GM12878 (cell line): ENCODE results near the gene SMARCB1. TPM values are rescaled to one million over a fixed set of nuclear protein-coding genes. Genes with fewer than 3 reads are reported as not detected.

Experiments used
- ATAC-seq: fragments of 200-7000 bp; cut with Tn5 transposase; 3 replicates; pipeline ENCODE4 v1.9.1; 2020; ENCODE audit warnings: mild to moderate bottlenecking, moderate library complexity
- BruUV-seq: library from RNA; stranded (reverse); fragments of 400-500 nt; replicated peaks from 2 replicates; lab custom pipeline; 2021; lab: Mats Ljungman, UMichigan
- CTCF ChIA-PET: fragments of 300-600 bp; sonication (Branson Sonifier 250); formaldehyde crosslinking; extraction: SDS; loops from one replicate; lab custom pipeline; 2021; ENCODE audit warnings: inconsistent platforms; lab: Yijun Ruan, JAX
- POLR2A ChIA-PET: fragments of 350-600 bp; formaldehyde crosslinking; extraction: SDS; loops from one replicate; lab custom pipeline; 2021; ENCODE audit warnings: inconsistent platforms; lab: Charles Lee
- RAD21 ChIA-PET: fragments of 300-600 bp; sonication (Branson Sonifier 250); formaldehyde crosslinking; loops from one replicate; lab custom pipeline; 2023; ENCODE audit warnings: antibody characterized with exemption; ENCODE audit not compliant: unreplicated experiment; lab: Charles Lee
- SMC1A ChIA-PET: fragments of 300-600 bp; sonication (Branson Sonifier 250); formaldehyde crosslinking; loops from one replicate; lab custom pipeline; 2023; ENCODE audit not compliant: unreplicated experiment, uncharacterized antibody; lab: Charles Lee
- DNase-seq: peaks from one replicate; pipeline ENCODE4 v3.0.0-alpha.2; 2011; ENCODE audit warnings: low read depth, low spot score
- FAIRE-seq: peaks from 3 replicates; lab custom pipeline; 2011; peaks lifted over from hg19 to GRCh38; lab: Jason Lieb, UNC
- H2AFZ ChIP-seq: 2 replicates; pipeline ENCODE4 v1.6.0; 2011; ENCODE audit warnings: low read depth, low read length, control low read depth; ENCODE audit not compliant: control insufficient read depth
- H3K27ac ChIP-seq: 2 replicates; pipeline ENCODE4 v1.5.1; 2011; ENCODE audit warnings: control low read depth; ENCODE audit not compliant: control insufficient read depth, insufficient read depth
- H3K27me3 ChIP-seq, 2 experiments: replicated peaks in 1 of 2; 2 replicates each; pipeline versions ENCODE4 v1.6.0 to v1.6.1; 2011; ENCODE audit warnings: low read length in 1 of 2; ENCODE audit not compliant: control insufficient read depth in 2 of 2, insufficient read depth in 2 of 2
- H3K36me3 ChIP-seq, 2 experiments: 2 replicates each; pipeline ENCODE4 v1.5.1; 2011; ENCODE audit warnings: low read length in 1 of 2; ENCODE audit not compliant: control insufficient read depth in 2 of 2, insufficient read depth in 2 of 2
- H3K4me1 ChIP-seq: 2 replicates; pipeline ENCODE4 v1.6.1; 2011; ENCODE audit warnings: mild to moderate bottlenecking, low read length, moderate library complexity, mixed read lengths; ENCODE audit not compliant: control insufficient read depth, insufficient read depth
- H3K4me2 ChIP-seq: 2 replicates; pipeline ENCODE4 v1.6.0; 2011; ENCODE audit warnings: control low read depth; ENCODE audit not compliant: control insufficient read depth, insufficient read depth
- H3K4me3 ChIP-seq: fragments of 200-600 bp; sonication (generic); 2 replicates; pipeline ENCODE4 v1.5.1; 2016
- H3K79me2 ChIP-seq: 2 replicates; pipeline ENCODE4 v1.6.0; 2011; ENCODE audit warnings: low read length; ENCODE audit not compliant: control insufficient read depth, insufficient read depth
- H3K9ac ChIP-seq: 2 replicates; pipeline ENCODE4 v1.8.0; 2011; ENCODE audit warnings: low read length, control low read depth, mixed read lengths; ENCODE audit not compliant: control insufficient read depth, insufficient read depth
- H3K9me3 ChIP-seq: replicated peaks from 3 replicates; pipeline ENCODE4 v1.5.1; 2011; ENCODE audit warnings: mild to moderate bottlenecking, low read length; ENCODE audit not compliant: control insufficient read depth, insufficient read depth
- H4K20me1 ChIP-seq: 2 replicates; pipeline ENCODE4 v1.6.0; 2011; ENCODE audit not compliant: control insufficient read depth, insufficient read depth
- HCFC1 ChIP-seq: fragments of 150-350 bp; IDR thresholded peaks from 2 replicates; pipeline ENCODE4 v1.6.1; 2014; ENCODE audit warnings: low read length
- KDM1A ChIP-seq: fragments of 200-600 bp; sonication (generic); IDR thresholded peaks from 2 replicates; pipeline ENCODE4 v1.6.1; 2016; ENCODE audit warnings: borderline replicate concordance
- SIN3A ChIP-seq: IDR thresholded peaks from 2 replicates; pipeline ENCODE4 v1.6.1; 2012; ENCODE audit warnings: low read depth, low read length, improper control_type of control experiment
- WGBS: methylation state at CpG from one replicate; pipeline ENCODE4 v1.1.6; 2016; ENCODE audit warnings: low lambda C conversion rate; ENCODE audit not compliant: insufficient replicate concordance, insufficient coverage; ENCODE audit errors: missing lambda C conversion rate; 5-methylcytosine and 5-hydroxymethylcytosine counted together
- in situ Hi-C: fragments of 300-500 bp; cut with MboI; formaldehyde crosslinking; loops from 9 replicates; pipeline ENCODE4 v1.14.3; 2018; ENCODE audit warnings: mixed read lengths
- intact Hi-C: fragments of 100-400 bp; cut with micrococcal nuclease; formaldehyde crosslinking; loops from one replicate; pipeline ENCODE4 v1.14.2; 2022; ENCODE audit not compliant: unreplicated experiment
- polyA plus RNA-seq, 11 experiments: library from polyadenylated mRNA; depleted of rRNA in 4 of 11; unstranded in 6 of 11; stranded (reverse) in 5 of 11; fragments of >200 nt; fragmentation: Nextera tagmentation in 4 of 11; fragmentation: Illumina TruSeq in 1 of 11; extraction: Ambion mirVana in 4 of 11; extraction: Trizol in 1 of 11; gene quantifications; 1 replicate in 1 of 11; 2 replicates in 10 of 11; pipeline versions ENCODE4 v1.2.1 to v1.2.3, GENCODE V29; 2011 to 2016; ENCODE audit warnings: inconsistent platforms in 2 of 11, missing spikeins in 2 of 11, low read depth in 1 of 11
- total RNA-seq, 4 experiments: library from RNA; depleted of rRNA in 3 of 4; stranded (reverse); fragments of >200 nt in 3 of 4; fragmentation: Illumina TruSeq in 1 of 4; extraction: Trizol in 1 of 4; gene quantifications; 2 replicates each; pipeline versions ENCODE4 v1.2.1 to v1.2.3, GENCODE V29; 2013 to 2021
- TF ChIP-seq, protein P1 (sequence below): fragments of 450-650 bp; IDR thresholded peaks from 2 replicates; pipeline ENCODE4 v1.6.1; 2017; ENCODE audit warnings: mild to moderate bottlenecking, moderate library complexity
- TF ChIP-seq, protein P2 (sequence below): IDR thresholded peaks from 2 replicates; pipeline ENCODE4 v1.6.1; 2011; ENCODE audit warnings: borderline replicate concordance, low read depth, mild to moderate bottlenecking, moderate library complexity, mixed read lengths, low read length; ENCODE audit not compliant: insufficient read depth; ENCODE audit errors: extremely low read length
- TF ChIP-seq, protein P3 (sequence below): IDR thresholded peaks from 2 replicates; pipeline ENCODE4 v1.6.1; 2011; ENCODE audit warnings: low read depth, mild to moderate bottlenecking, low read length, moderate library complexity, borderline replicate concordance; ENCODE audit errors: extremely low read depth

SMARCB1 gene
- total and polyA plus RNA-seq, 10 of the 15 experiments (the other 5 are each of a cell fraction or from before 2014, with no cell fraction given): 9.1 to 215 (median 183) TPM

DNA sequence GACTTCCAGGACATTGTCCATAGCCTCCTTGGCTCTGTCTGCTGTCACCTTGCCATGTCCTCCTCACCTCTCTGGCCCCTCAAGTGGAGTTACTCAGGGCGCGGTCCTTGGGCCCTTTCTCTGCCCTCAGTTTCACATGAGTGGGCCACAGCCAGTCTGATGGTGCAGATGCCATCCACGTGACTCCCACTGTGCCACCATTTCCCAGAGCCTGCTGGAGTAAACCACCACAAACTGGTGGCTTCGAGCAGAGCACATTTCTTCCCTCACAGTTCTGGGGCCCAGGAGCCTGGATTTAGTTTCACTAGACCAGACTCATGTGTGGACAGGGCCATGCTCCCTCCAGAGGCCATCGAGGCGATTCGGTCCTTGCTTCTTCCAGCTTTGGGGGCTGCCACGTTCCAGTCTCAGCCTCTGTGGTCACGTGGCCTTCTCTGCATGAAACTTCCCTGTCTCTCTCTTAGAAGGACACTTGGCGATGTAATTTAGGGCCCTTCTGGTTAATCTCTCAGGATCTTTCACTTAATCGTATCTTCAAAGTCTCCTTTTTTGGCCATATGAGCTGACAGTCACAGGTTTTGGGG lies 14.6 kb downstream of the SMARCB1 start (continued):
- TF ChIP-seq, protein P1, sequence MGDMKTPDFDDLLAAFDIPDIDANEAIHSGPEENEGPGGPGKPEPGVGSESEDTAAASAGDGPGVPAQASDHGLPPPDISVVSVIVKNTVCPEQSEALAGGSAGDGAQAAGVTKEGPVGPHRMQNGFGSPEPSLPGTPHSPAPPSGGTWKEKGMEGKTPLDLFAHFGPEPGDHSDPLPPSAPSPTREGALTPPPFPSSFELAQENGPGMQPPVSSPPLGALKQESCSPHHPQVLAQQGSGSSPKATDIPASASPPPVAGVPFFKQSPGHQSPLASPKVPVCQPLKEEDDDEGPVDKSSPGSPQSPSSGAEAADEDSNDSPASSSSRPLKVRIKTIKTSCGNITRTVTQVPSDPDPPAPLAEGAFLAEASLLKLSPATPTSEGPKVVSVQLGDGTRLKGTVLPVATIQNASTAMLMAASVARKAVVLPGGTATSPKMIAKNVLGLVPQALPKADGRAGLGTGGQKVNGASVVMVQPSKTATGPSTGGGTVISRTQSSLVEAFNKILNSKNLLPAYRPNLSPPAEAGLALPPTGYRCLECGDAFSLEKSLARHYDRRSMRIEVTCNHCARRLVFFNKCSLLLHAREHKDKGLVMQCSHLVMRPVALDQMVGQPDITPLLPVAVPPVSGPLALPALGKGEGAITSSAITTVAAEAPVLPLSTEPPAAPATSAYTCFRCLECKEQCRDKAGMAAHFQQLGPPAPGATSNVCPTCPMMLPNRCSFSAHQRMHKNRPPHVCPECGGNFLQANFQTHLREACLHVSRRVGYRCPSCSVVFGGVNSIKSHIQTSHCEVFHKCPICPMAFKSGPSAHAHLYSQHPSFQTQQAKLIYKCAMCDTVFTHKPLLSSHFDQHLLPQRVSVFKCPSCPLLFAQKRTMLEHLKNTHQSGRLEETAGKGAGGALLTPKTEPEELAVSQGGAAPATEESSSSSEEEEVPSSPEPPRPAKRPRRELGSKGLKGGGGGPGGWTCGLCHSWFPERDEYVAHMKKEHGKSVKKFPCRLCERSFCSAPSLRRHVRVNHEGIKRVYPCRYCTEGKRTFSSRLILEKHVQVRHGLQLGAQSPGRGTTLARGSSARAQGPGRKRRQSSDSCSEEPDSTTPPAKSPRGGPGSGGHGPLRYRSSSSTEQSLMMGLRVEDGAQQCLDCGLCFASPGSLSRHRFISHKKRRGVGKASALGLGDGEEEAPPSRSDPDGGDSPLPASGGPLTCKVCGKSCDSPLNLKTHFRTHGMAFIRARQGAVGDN: peak; percentile 96
- TF ChIP-seq, protein P2, sequence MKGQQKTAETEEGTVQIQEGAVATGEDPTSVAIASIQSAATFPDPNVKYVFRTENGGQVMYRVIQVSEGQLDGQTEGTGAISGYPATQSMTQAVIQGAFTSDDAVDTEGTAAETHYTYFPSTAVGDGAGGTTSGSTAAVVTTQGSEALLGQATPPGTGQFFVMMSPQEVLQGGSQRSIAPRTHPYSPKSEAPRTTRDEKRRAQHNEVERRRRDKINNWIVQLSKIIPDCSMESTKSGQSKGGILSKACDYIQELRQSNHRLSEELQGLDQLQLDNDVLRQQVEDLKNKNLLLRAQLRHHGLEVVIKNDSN: peak; percentile 74
- no peak for TF ChIP-seq SIN3A
- no peak for TF ChIP-seq KDM1A
- no peak for TF ChIP-seq HCFC1

DNA sequence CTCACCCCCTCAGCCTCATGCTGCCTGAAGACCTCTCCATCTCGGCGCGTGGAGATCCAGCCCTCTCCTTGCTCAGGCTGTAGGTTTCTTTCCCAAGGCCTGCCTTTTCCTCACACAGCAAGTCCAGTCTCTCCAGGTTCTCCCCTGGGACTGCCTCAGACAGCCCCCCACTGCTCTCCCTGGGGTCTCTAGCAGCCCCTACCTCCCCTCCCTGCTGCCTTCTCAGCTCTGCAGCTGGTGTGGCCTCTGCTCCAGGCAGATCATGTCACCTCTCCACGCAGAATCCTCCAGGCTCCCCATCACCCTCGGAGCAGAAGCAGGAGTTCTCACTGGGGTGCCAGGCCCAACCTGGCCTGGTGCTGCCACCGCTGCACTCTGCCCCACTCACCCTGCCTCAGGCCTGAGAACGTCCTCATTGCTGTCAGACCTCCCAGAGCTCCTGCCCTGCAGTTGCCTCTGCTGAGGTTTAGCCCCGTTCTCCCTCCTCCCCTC lies 15.2 kb downstream of the SMARCB1 start:
- 89% methylated on average over 8 of the region's 8 CpGs for WGBS

More for the DNA sequence above, 15.2 kb downstream of the SMARCB1 start:
- H4K20me1 ChIP-seq: no peaks in the 10 kb centered on the region
- no TSS peak for BruUV-seq
- POLR2A ChIA-PET: interaction anchor here (0.6 to 2.7 kb wide), 3 partner anchors 10 to 43 kb away, joined by 3 to 12 read pairs (median 4); no protein-coding TSS in a partner anchor
- intact Hi-C loops (loop anchor here (2.0 kb wide), 1 partner anchor 37 kb away; the partner anchor contains the start of gene DERL3), in situ Hi-C loops (no loop called here)
- no peak overlapping the region for H2AFZ ChIP-seq
- H3K4me3 ChIP-seq: no peak overlapping the region
- no peak overlapping the region for H3K9ac ChIP-seq
- TF ChIP-seq, protein P3, sequence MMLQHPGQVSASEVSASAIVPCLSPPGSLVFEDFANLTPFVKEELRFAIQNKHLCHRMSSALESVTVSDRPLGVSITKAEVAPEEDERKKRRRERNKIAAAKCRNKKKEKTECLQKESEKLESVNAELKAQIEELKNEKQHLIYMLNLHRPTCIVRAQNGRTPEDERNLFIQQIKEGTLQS: no peak
- no peak for TF ChIP-seq KDM1A
- no peak for ATAC-seq
- H3K27ac ChIP-seq: peak overlapping the region; percentile 89
- peaks cover 18 to 28% of the 10 kb centered on the region in 2 experiments for H3K36me3 ChIP-seq
- DNase-seq: no peak
- peak overlapping the region; percentile 100; the same call in 1 of the 2 replicates for H3K4me2 ChIP-seq
- no peak for FAIRE-seq
- SMC1A ChIA-PET: interaction anchor here (1.2 to 1.7 kb wide), 3 partner anchors 13 to 27 kb away, joined by 3 to 5 read pairs (median 3); partner anchors contain the start of gene SMARCB1
- no peaks in the 10 kb centered on the region for H3K27me3 ChIP-seq
- RAD21 ChIA-PET: interaction anchor here (2.2 kb wide), 1 partner anchor 44 kb away, joined by 7 read pairs; no protein-coding TSS in a partner anchor
- CTCF ChIA-PET: interaction anchor here (0.6 to 1.3 kb wide), 6 partner anchors 10 to 92 kb away, joined by 3 to 5 read pairs (median 4); partner anchors contain the start of genes DERL3 and MIF
- H3K9me3 ChIP-seq: no peaks in the 10 kb centered on the region
- H3K4me1 ChIP-seq: peaks cover 89% of the 10 kb centered on the region
- peaks cover 35% of the 10 kb centered on the region for H3K79me2 ChIP-seq
